ENCODE results near the gene NACC2. TPM values are rescaled to one million over a fixed set of nuclear protein-coding genes. Genes with fewer than 3 reads are reported as not detected.

Gene NACC2
- total and polyA plus RNA-seq, 2 donors (not counting 3 experiments of a cell fraction or from before 2014, with no cell fraction given), result 15.8 to 27.1 TPM

DNA sequence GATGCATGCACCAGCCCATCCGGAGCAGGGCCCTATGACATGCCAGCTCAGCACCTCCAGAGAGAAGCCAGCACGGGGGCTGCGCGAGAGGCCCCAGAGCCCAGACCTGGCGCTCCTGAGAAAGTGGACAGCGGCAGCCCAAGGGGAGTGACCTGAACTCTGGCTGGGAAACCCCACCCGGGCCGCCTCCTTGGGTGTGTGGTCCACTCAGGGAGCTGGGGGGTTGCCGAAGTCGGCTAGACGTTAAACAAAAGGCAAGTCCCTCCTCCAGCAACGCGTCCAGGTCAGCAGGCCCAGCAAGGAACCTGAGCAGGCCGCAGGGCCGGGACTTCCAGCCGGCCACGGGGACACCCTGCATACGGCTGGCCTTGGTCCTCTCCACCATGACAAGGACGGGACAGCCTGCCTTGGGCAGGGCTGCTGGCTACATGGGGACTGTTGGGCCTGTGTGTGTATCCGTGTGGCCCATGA, 35.7 kb downstream of the NACC2 start:
- H3K27me3 ChIP-seq (ENCODE audit: control insufficient read depth in 2 of 2, insufficient read depth in 2 of 2, low read length in 2 of 2), result no peaks in the 10 kb centered on the region
- DNase-seq (ENCODE audit: low read depth, low spot score), result no peak
- no peak overlapping the region for H3K4me2 ChIP-seq (ENCODE audit: insufficient read depth, low read length)
- CTCF ChIA-PET, result interaction anchor here (0.8 to 1.4 kb wide), 2 partner anchors 8 to 11 kb away, joined by 3 to 5 read pairs; no protein-coding TSS in a partner anchor
- TF ChIP-seq EZH2 (IDR thresholded peaks at IDR 0.05; ENCODE audit: borderline replicate concordance, low read depth, low read length, severe bottlenecking) (no peak), JUN (IDR thresholded peaks at IDR 0.05; ENCODE audit: borderline replicate concordance, insufficient read depth, insufficient read length, low read depth) (no peak), POLR2AphosphoS5 (IDR thresholded peaks at IDR 0.05; ENCODE audit: insufficient read depth, low read depth, low read length) (no peak), MYC (IDR thresholded peaks at IDR 0.05; ENCODE audit: low read depth, low read length) (no peak), POLR2A (IDR thresholded peaks at IDR 0.05; ENCODE audit: low read depth, low read length) (no peak), GATA2 (IDR thresholded peaks at IDR 0.05; ENCODE audit: insufficient read depth, insufficient read length, low read depth, low read length) (no peak), FOS (IDR thresholded peaks at IDR 0.05; ENCODE audit: borderline replicate concordance, insufficient read depth, low read length) (no peak)
- TF ChIP-seq, protein P1, sequence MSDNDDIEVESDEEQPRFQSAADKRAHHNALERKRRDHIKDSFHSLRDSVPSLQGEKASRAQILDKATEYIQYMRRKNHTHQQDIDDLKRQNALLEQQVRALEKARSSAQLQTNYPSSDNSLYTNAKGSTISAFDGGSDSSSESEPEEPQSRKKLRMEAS (IDR thresholded peaks at IDR 0.05; ENCODE audit: insufficient read depth, insufficient read length), result no peak
- TF ChIP-seq, protein P2, sequence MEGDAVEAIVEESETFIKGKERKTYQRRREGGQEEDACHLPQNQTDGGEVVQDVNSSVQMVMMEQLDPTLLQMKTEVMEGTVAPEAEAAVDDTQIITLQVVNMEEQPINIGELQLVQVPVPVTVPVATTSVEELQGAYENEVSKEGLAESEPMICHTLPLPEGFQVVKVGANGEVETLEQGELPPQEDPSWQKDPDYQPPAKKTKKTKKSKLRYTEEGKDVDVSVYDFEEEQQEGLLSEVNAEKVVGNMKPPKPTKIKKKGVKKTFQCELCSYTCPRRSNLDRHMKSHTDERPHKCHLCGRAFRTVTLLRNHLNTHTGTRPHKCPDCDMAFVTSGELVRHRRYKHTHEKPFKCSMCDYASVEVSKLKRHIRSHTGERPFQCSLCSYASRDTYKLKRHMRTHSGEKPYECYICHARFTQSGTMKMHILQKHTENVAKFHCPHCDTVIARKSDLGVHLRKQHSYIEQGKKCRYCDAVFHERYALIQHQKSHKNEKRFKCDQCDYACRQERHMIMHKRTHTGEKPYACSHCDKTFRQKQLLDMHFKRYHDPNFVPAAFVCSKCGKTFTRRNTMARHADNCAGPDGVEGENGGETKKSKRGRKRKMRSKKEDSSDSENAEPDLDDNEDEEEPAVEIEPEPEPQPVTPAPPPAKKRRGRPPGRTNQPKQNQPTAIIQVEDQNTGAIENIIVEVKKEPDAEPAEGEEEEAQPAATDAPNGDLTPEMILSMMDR (IDR thresholded peaks at IDR 0.05; ENCODE audit: extremely low read depth in 1 of 2, insufficient read depth in 1 of 2, low read depth in 1 of 2, low read length in 2 of 2), result no peak
- H3K4me1 ChIP-seq (ENCODE audit: control insufficient read depth, extremely low read depth, insufficient read depth, low read length), result no peaks in the 10 kb centered on the region
- POLR2A ChIA-PET, result no interaction called here
- no peak overlapping the region for H3K4me3 ChIP-seq (replicated peaks in 1 of 3; ENCODE audit: insufficient read depth in 1 of 3, low read depth in 1 of 3, low read length in 3 of 3)
- no TSS peak for BruUV-seq (replicated peaks)
- H3K27ac ChIP-seq (ENCODE audit: insufficient read depth, low read depth, low read length), result no peak overlapping the region
- H4K20me1 ChIP-seq (replicated peaks; ENCODE audit: control insufficient read depth, extremely low read depth, insufficient read depth, low read length), result no peaks in the 10 kb centered on the region
- H3K9me1 ChIP-seq (replicated peaks; ENCODE audit: control insufficient read depth, extremely low read depth, insufficient read depth, low read length), result no peaks in the 10 kb centered on the region
- no peak overlapping the region for H2AFZ ChIP-seq (ENCODE audit: low read depth, low read length)
- H3K9me3 ChIP-seq (replicated peaks; ENCODE audit: control insufficient read depth, insufficient read depth, low read length), result no peaks in the 10 kb centered on the region
- FAIRE-seq, result no peak
- peaks cover 56% of the 10 kb centered on the region for H3K79me2 ChIP-seq (ENCODE audit: control insufficient read depth, insufficient read depth, low read length)
- dilution Hi-C loops (cut with MboI; ENCODE audit: extremely low pct_ligation_motif_present, low sequenced_read_pairs) (no loop called here), intact Hi-C loops (cut with micrococcal nuclease) (no loop called here)
- H3K36me3 ChIP-seq (ENCODE audit: control insufficient read depth in 2 of 2, extremely low read depth in 1 of 2, insufficient read depth in 2 of 2, low read length in 2 of 2), result peaks cover 0 to 5% of the 10 kb centered on the region in 2 experiments
- no peak overlapping the region for H3K9ac ChIP-seq (replicated peaks; ENCODE audit: extremely low read depth, insufficient read depth, low read length)
